ENCODE measurements around the gene NFYC.
"Not testable (repeated sequence)": the region's sequence is repeated elsewhere in the genome, so short reads cannot be mapped to it uniquely, and the experiment has no call there.

Gene NFYC

DNA sequence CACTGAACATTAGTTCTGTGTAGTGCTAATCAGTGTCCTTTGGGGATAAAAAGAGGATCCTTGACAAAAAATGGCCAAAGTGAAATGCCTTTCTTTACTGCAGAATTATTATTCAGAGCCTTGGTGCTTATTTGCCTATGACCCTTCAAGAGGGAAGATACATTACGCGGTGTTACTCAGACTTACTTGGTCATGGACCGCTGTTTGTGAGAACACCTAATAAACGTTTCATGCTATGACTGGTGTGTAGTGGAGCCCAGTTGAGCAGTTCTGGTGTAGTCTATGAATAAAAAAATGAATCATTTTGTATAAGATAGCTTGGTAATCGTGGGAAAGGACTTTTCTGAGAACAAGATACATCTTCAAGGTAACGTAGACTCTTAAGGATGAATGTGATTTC, 8.3 kb downstream of the NFYC start:
- TF ChIP-seq, protein P1, sequence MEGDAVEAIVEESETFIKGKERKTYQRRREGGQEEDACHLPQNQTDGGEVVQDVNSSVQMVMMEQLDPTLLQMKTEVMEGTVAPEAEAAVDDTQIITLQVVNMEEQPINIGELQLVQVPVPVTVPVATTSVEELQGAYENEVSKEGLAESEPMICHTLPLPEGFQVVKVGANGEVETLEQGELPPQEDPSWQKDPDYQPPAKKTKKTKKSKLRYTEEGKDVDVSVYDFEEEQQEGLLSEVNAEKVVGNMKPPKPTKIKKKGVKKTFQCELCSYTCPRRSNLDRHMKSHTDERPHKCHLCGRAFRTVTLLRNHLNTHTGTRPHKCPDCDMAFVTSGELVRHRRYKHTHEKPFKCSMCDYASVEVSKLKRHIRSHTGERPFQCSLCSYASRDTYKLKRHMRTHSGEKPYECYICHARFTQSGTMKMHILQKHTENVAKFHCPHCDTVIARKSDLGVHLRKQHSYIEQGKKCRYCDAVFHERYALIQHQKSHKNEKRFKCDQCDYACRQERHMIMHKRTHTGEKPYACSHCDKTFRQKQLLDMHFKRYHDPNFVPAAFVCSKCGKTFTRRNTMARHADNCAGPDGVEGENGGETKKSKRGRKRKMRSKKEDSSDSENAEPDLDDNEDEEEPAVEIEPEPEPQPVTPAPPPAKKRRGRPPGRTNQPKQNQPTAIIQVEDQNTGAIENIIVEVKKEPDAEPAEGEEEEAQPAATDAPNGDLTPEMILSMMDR (IDR thresholded peaks at IDR 0.05; ENCODE audit: low read depth, low read length), result no peak
- H3K4me3 ChIP-seq (ENCODE audit: low read depth, low read length), result no peak overlapping the region

DNA sequence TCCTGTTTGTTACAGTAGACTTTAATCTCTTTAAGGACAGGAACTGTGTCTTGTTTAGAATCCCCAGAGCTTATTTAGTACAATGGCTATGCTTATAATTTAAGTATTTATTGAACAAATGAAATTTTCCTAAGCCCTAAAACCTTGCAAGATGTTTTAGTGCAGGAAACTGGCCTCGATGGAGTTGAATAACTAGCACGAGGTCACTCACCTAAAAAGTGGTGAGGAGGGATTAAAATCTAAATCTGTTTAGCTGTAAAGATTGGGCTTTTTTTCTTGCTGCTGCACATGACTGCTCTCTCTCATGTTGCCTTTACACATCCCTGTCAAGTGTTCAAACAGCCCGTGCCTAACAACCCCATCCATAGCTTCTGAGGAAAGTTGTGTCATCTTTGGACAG, 10.2 kb downstream of the NFYC start:
- TF ChIP-seq, protein P1 (IDR thresholded peaks at IDR 0.05; ENCODE audit: low read depth, low read length), result no peak
- no peak overlapping the region for H3K4me3 ChIP-seq (ENCODE audit: low read depth, low read length)

DNA sequence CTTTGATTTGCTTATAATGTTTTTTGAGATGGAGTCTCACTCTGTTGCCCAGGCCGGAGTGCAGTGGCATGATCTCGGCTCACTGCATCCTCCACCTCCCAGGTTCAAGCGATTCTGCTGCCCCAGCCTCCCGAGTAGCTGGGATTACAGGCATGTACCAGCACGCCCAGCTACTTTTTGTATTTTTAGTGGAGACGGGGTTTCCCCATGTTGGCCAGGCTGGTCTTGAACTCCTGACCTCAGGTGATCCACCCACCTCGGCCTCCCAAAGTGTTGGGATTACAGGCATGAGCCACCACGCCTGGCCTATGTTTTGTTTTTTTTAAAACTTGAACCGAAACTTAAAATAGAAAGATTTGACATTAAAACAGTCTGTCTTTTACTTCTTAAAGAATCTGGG, 11.3 kb downstream of the NFYC start:
- not testable (repeated sequence) for H3K4me3 ChIP-seq (ENCODE audit: low read depth, low read length)

DNA sequence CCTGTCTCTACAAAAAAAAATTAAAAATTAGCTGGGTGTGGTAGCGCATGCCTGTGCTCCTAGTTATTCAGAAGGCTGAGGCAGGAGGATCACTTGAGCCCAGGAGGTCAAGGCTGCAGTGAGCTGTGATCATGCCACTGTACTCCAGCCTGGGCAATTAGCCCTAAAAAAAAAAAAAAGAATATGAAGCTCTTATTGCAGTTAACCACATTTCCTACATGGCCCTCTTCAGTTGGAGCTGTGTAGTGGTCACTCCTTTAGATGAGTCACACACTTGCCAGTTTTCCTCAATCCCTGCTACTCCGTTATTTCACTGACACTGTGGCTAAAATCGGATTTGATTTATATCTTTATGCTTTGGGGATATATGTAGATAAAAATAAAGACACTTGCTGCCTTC, 11.8 kb downstream of the NFYC start:
- TF ChIP-seq, protein P1 (IDR thresholded peaks at IDR 0.05; ENCODE audit: low read depth, low read length), result no peak
- no peak overlapping the region for H3K4me3 ChIP-seq (ENCODE audit: low read depth, low read length)

DNA sequence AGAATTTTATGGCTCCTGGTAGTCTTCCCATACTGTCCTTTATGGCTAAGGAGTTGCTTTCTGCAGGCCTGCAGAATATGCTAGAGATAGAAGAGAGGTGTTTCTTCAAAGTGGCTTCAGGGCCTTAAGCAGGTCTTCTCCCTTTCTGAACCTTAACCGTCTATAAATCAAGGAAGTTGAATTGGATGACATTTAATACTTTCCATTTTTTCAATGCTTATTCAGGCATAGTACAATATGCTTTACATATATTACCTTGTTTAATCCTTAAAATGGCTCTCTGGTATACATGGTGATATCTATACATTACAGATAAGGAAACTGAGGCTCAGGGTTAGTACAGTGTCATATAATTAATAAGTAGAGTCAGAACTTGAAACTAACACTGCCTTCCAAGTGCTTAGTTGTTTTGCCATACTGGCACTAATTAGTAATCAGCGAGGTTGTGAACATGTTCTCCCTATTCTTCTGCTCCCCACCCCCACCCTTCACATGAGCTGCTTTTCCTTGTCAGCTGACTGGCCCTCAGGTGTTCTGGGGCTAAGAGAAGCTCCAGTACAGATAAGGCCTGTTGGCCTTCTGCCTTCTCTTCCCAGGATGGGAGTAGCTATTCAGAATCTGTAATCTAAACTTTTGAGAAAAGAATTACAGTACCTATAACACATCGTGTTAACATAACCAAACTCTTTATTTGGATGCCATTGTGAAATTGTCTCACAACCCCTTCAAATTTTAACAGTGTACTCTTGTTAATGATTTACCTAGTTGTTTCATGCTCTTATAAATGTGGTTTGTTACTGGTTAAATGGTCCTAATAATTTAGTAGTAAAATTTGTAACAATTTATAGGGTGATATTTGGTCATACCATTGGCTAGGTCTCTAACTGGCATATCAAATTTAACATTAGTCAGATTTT, 13.6 kb downstream of the NFYC start:
- TF ChIP-seq, protein P1 (IDR thresholded peaks at IDR 0.05; ENCODE audit: low read depth, low read length), result no peak
- no peak overlapping the region for H3K4me3 ChIP-seq (ENCODE audit: low read depth, low read length)

DNA sequence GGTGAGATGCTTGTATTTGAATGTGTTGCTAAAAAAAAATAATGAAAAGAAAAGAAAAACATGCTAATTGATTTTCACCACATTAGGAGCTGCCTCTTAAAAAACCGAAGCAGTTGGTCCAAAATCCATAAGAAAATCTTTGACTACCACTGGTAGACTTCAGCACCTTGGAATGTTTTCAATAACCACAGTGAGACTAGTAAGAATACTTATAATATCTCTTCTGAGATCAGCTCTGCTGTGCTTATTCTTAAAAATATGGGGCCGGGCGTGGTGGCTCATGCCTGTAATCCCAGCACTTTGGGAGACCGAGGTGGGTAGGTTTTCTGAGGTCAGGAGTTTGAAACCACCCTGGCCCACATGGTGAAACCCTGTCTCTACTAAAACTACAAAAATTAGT, 15.1 kb downstream of the NFYC start:
- TF ChIP-seq, protein P1 (IDR thresholded peaks at IDR 0.05; ENCODE audit: low read depth, low read length), result no peak

DNA sequence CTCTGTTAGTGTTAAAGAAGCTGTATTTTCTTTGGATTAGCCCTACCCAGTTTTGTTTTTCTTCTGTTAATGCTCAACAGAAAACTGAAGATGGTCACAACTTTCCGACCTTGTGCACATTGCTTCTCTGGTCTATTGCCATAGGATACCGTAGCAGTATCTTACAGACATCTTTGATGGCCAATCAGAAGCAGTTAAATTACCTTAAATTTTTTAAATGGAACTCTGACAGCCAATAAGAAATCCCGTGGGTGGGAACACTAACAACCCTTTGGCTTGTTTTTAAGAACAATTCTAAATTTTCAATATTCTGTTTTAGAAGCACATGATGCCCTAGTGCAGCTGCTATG, 17.2 kb downstream of the NFYC start:
- TF ChIP-seq, protein P1 (IDR thresholded peaks at IDR 0.05; ENCODE audit: low read depth, low read length), result no peak
- peak overlapping the region; percentile 71 for H3K4me3 ChIP-seq (ENCODE audit: low read depth, low read length)

More for the DNA sequence above, 15.1 kb downstream of the NFYC start:
- no peak overlapping the region for H3K4me3 ChIP-seq (ENCODE audit: low read depth, low read length)

All from WI38 (cell line).